ENCODE data around the gene SFN. TPM values are rescaled to one million over a fixed set of nuclear protein-coding genes. Genes with fewer than 3 reads are reported as not detected.

Gene SFN
- total RNA-seq, 4 donors from 2014 or later, result 0.36 to 1.5 TPM; not detected in 2

GRCh38 chr1:26907071-26907917 lies 44.3 kb downstream of the SFN start:
- Histone ChIP-seq H3K4me3 (no peak overlapping the region), H3K27ac (peak overlapping the region in 1 of 4 donors; percentile 45), H3K36me3 (no peaks in the 10 kb centered on the region), H3K27me3 (no peaks in the 10 kb centered on the region), H3K4me1 (no peaks in the 10 kb centered on the region), H3K9me3 (no peaks in the 10 kb centered on the region)
- intact Hi-C loops (cut with DNase I; ENCODE audit: low total_unique reads), result no loop called here
- TF ChIP-seq CTCF (IDR thresholded peaks at IDR 0.05 in 4 of 5, conservative IDR thresholded peaks at IDR 0.05 in 1 of 5), result no peak
- ATAC-seq (peak; percentile 62 to 71), DNase-seq (peak in 1 of 2 donors; percentile 36)
- in situ Hi-C loops (cut with MboI; ENCODE audit: low sequenced_read_pairs in 4 of 4), result no loop called here

GRCh38 chr1:26909951-26910342 lies 47.0 kb downstream of the SFN start:
- ATAC-seq, result no peak
- Histone ChIP-seq H3K4me1 (peaks cover 8 to 9% of the 10 kb centered on the region in 2 donors), H3K36me3 (no peaks in the 10 kb centered on the region), H3K27me3 (no peaks in the 10 kb centered on the region), H3K27ac (no peak overlapping the region), H3K9me3 (no peaks in the 10 kb centered on the region), H3K4me3 (no peak overlapping the region)
- intact Hi-C loops (cut with DNase I; ENCODE audit: low total_unique reads) (no loop called here), in situ Hi-C loops (cut with MboI; ENCODE audit: low sequenced_read_pairs in 4 of 4) (no loop called here)
- no peak for DNase-seq
- TF ChIP-seq POLR2A (IDR thresholded peaks at IDR 0.05), result no peak
- no peak for TF ChIP-seq CTCF (IDR thresholded peaks at IDR 0.05 in 4 of 5, conservative IDR thresholded peaks at IDR 0.05 in 1 of 5)

- TF ChIP-seq POLR2A (IDR thresholded peaks at IDR 0.05) (no peak), CTCF (IDR thresholded peaks at IDR 0.05 in 4 of 5, conservative IDR thresholded peaks at IDR 0.05 in 1 of 5) (no peak)
These were observed 47.6 kb downstream of the SFN start for GRCh38 chr1:26910343-26911160.

GRCh38 chr1:26911399-26912146 lies 48.6 kb downstream of the SFN start:
- no peaks in the 10 kb centered on the region for H3K27me3 ChIP-seq
- H3K9me3 ChIP-seq, result no peaks in the 10 kb centered on the region
- H3K27ac ChIP-seq, result no peak overlapping the region
- TF ChIP-seq CTCF (IDR thresholded peaks at IDR 0.05 in 4 of 5, conservative IDR thresholded peaks at IDR 0.05 in 1 of 5) (no peak), POLR2A (IDR thresholded peaks at IDR 0.05) (no peak)
- in situ Hi-C loops (cut with MboI; ENCODE audit: low sequenced_read_pairs in 4 of 4) (no loop called here), intact Hi-C loops (cut with DNase I; ENCODE audit: low total_unique reads) (no loop called here)
- H3K4me1 ChIP-seq, result peaks cover 8 to 9% of the 10 kb centered on the region in 2 donors
- DNase-seq (no peak), ATAC-seq (no peak)
- H3K4me3 ChIP-seq, result no peak overlapping the region
- no peaks in the 10 kb centered on the region for H3K36me3 ChIP-seq

More at GRCh38 chr1:26910343-26911160, 47.6 kb downstream of the SFN start:
- DNase-seq (no peak), ATAC-seq (no peak)
- no peaks in the 10 kb centered on the region for H3K36me3 ChIP-seq
- no peaks in the 10 kb centered on the region for H3K27me3 ChIP-seq
- in situ Hi-C loops (cut with MboI; ENCODE audit: low sequenced_read_pairs in 4 of 4), result no loop called here
- no peak overlapping the region for H3K27ac ChIP-seq
- H3K4me3 ChIP-seq, result no peak overlapping the region
- no peaks in the 10 kb centered on the region for H3K9me3 ChIP-seq
- peaks cover 8 to 9% of the 10 kb centered on the region in 2 donors for H3K4me1 ChIP-seq
- intact Hi-C loops (cut with DNase I; ENCODE audit: low total_unique reads), result no loop called here
